Left lung (tissue), 10 donors: ENCODE data around the gene KSR2. TPM values are rescaled to one million over a fixed set of nuclear protein-coding genes. Genes with fewer than 3 reads are reported as not detected.

Source experiments
- ATAC-seq: fragments of 200-7000 bp; cut with Tn5 transposase; one replicate; pipeline ENCODE4 v1.9.1; 2020; ENCODE audit warnings: moderate library complexity
- DNase-seq, 4 donors: peaks; one replicate each; pipeline ENCODE4 v3.0.0-alpha.2; 2013 to 2020
- H3K27ac ChIP-seq, 2 donors: fragments of 200-600 bp; sonication (generic) in 1 of 2; one replicate each; pipeline versions ENCODE4 v1.5.0 to v1.8.0; 2020 to 2021
- H3K27me3 ChIP-seq, 2 donors: fragments of 200-600 bp; sonication (generic) in 1 of 2; one replicate each; pipeline versions ENCODE4 v1.5.0 to v1.8.0; 2020 to 2021
- H3K36me3 ChIP-seq, 2 donors: fragments of 200-600 bp; sonication (generic) in 1 of 2; one replicate each; pipeline versions ENCODE4 v1.5.0 to v1.8.0; 2020 to 2021
- H3K4me1 ChIP-seq, 2 donors: fragments of 200-600 bp; one replicate each; pipeline ENCODE4 v1.8.0; 2021
- H3K4me3 ChIP-seq, 2 donors: fragments of 200-600 bp; sonication (generic) in 1 of 2; one replicate each; pipeline versions ENCODE4 v1.5.0 to v1.8.0; 2020 to 2021; ENCODE audit warnings: mild to moderate bottlenecking in 1 of 2
- H3K9me3 ChIP-seq, 2 donors: fragments of 200-600 bp; sonication (generic) in 1 of 2; one replicate each; pipeline versions ENCODE4 v1.5.0 to v1.8.0; 2020 to 2021
- CTCF ChIP-seq, 2 donors: fragments of 200-600 bp; sonication (generic) in 1 of 2; IDR thresholded peaks; one replicate each; pipeline versions ENCODE4 v1.5.0 to v1.8.0; 2021; ENCODE audit warnings: antibody characterized with exemption in 2 of 2
- intact Hi-C, 2 donors: fragments of 100-400 bp; cut with DNase I; formaldehyde crosslinking; loops; one replicate each; pipeline versions ENCODE4 v1.11.2 to v1.14.2; 2022
- polyA plus RNA-seq, 6 donors: library from polyadenylated mRNA; unstranded; fragments of 120-200 nt; gene quantifications; one replicate each; pipeline ENCODE4 v1.2.1, GENCODE V29; 2013; ENCODE audit not compliant: insufficient read length in 6 of 6
- total RNA-seq, 2 donors: library from RNA; stranded (reverse); fragmentation: NEBNext Ultra II Directional; extraction: Animal tissue kit (Norgen Biotek cat#: 25700); gene quantifications; one replicate each; pipeline ENCODE4 v1.2.1, GENCODE V29; 2021
- donor health status: DM: no; HTN: yes; CAD: no.
- donor health status: DM: no; HTN: no; CAD: no.

Gene KSR2
- total and polyA plus RNA-seq, 8 donors = 0.28 to 1.4 (median 0.41) TPM

- Histone ChIP-seq H3K27ac (no peak overlapping the region), H3K4me3 (no peak overlapping the region), H3K9me3 (no peaks in the 10 kb centered on the region), H3K36me3 (no peaks in the 10 kb centered on the region), H3K4me1 (no peaks in the 10 kb centered on the region), H3K27me3 (peaks cover 3 to 26% of the 10 kb centered on the region in 2 donors)
- TF ChIP-seq CTCF (IDR thresholded peaks at IDR 0.05) = no peak
- intact Hi-C loops = no loop called here
- DNase-seq (no peak), ATAC-seq (no peak)
Measured at GRCh38 chr12:117872546-117873169, 96.1 kb downstream of the KSR2 start.

GRCh38 chr12:117869551-117869950 is 99.2 kb downstream of the KSR2 start:
- Histone ChIP-seq H3K27ac (no peak overlapping the region), H3K27me3 (no peaks in the 10 kb centered on the region), H3K4me3 (no peak overlapping the region), H3K9me3 (no peaks in the 10 kb centered on the region), H3K4me1 (no peaks in the 10 kb centered on the region), H3K36me3 (no peaks in the 10 kb centered on the region)
- intact Hi-C loops = no loop called here
- no peak for DNase-seq
- no peak for TF ChIP-seq CTCF (IDR thresholded peaks at IDR 0.05)
- ATAC-seq = no peak

GRCh38 chr12:117867348-117867747 is 101.4 kb downstream of the KSR2 start:
- intact Hi-C loops = no loop called here
- no peaks in the 10 kb centered on the region for H3K36me3 ChIP-seq

GRCh38 chr12:117865505-117865904 is 103.3 kb downstream of the KSR2 start:
- H3K9me3 ChIP-seq = no peaks in the 10 kb centered on the region
- no peak for ATAC-seq

More at GRCh38 chr12:117867348-117867747, 101.4 kb downstream of the KSR2 start:
- TF ChIP-seq CTCF (IDR thresholded peaks at IDR 0.05) = no peak
- Histone ChIP-seq H3K9me3 (no peaks in the 10 kb centered on the region), H3K4me3 (no peak overlapping the region), H3K27ac (no peak overlapping the region), H3K4me1 (no peaks in the 10 kb centered on the region), H3K27me3 (peaks cover 0 to 9% of the 10 kb centered on the region in 2 donors)
- DNase-seq = no peak
- no peak for ATAC-seq

More at GRCh38 chr12:117865505-117865904, 103.3 kb downstream of the KSR2 start:
- no peak for DNase-seq
- Histone ChIP-seq H3K27me3 (peaks cover 0 to 13% of the 10 kb centered on the region in 2 donors), H3K27ac (no peak overlapping the region), H3K4me1 (no peaks in the 10 kb centered on the region), H3K4me3 (no peak overlapping the region), H3K36me3 (no peaks in the 10 kb centered on the region)
- no peak for TF ChIP-seq CTCF (IDR thresholded peaks at IDR 0.05)
- intact Hi-C loops = no loop called here
